ENCODE data around the gene ANKRD7.

DNA sequence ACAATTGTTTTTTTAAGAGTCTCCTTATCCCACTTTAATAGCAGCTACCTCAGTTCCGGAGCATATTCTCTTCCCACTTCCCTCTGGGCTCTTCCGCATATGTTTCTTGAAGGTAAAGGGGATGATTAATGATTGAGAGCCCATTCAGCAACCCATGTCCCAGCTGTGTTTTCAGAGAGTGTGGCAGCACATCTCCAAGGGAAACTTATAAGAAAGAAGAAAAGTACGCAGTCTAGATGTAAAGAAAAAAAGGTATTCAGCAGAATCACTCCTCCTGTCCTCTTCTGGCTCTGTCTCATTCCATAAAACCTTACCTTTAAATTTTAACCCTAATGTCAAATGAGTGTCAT lies 9.7 kb upstream of the ANKRD7 start:
- TF ChIP-seq, protein P1, sequence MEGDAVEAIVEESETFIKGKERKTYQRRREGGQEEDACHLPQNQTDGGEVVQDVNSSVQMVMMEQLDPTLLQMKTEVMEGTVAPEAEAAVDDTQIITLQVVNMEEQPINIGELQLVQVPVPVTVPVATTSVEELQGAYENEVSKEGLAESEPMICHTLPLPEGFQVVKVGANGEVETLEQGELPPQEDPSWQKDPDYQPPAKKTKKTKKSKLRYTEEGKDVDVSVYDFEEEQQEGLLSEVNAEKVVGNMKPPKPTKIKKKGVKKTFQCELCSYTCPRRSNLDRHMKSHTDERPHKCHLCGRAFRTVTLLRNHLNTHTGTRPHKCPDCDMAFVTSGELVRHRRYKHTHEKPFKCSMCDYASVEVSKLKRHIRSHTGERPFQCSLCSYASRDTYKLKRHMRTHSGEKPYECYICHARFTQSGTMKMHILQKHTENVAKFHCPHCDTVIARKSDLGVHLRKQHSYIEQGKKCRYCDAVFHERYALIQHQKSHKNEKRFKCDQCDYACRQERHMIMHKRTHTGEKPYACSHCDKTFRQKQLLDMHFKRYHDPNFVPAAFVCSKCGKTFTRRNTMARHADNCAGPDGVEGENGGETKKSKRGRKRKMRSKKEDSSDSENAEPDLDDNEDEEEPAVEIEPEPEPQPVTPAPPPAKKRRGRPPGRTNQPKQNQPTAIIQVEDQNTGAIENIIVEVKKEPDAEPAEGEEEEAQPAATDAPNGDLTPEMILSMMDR (conservative IDR thresholded peaks at IDR 0.05), result no peak
- TF ChIP-seq ZFX (IDR thresholded peaks at IDR 0.05), result no peak
